Skin of body (tissue), 2 donors: ENCODE data around the gene ATP13A3. TPM values are rescaled to one million over a fixed set of nuclear protein-coding genes. Genes with fewer than 3 reads are reported as not detected.

Experiments used
- DNase-seq: peaks from one replicate; lab custom pipeline; 2025; lab: John Stamatoyannopoulos, UW
- total RNA-seq: library from RNA; depleted of rRNA; stranded (reverse); fragments of >200 nt; gene quantifications from one replicate; pipeline ENCODE4 v1.2.3, GENCODE V29; 2014

Gene ATP13A3
- total RNA-seq, 1 donor from 2014 or later = 73.5 TPM

GRCh38 chr3:194476784-194477183 lies 10.0 kb downstream of the ATP13A3 start:
- DNase-seq = no peak

- DNase-seq = no peak
Observed at GRCh38 chr3:194475978-194476377, 10.8 kb downstream of the ATP13A3 start.

- DNase-seq = no peak
Observed at GRCh38 chr3:194475138-194475932, 11.5 kb downstream of the ATP13A3 start.

- no peak for DNase-seq
Observed at GRCh38 chr3:194474675-194475074, 12.1 kb downstream of the ATP13A3 start.

GRCh38 chr3:194472290-194472920 lies 14.4 kb downstream of the ATP13A3 start:
- peak; percentile 31 for DNase-seq

GRCh38 chr3:194471863-194472262 lies 14.9 kb downstream of the ATP13A3 start:
- no peak for DNase-seq

- DNase-seq = no peak
Observed at GRCh38 chr3:194470615-194471014, 16.2 kb downstream of the ATP13A3 start.

GRCh38 chr3:194469977-194470376 lies 16.8 kb downstream of the ATP13A3 start:
- DNase-seq = no peak

GRCh38 chr3:194468086-194468485 lies 18.7 kb downstream of the ATP13A3 start:
- no peak for DNase-seq

GRCh38 chr3:194466761-194467356 lies 19.9 kb downstream of the ATP13A3 start:
- no peak for DNase-seq

GRCh38 chr3:194465920-194466570 lies 20.8 kb downstream of the ATP13A3 start:
- no peak for DNase-seq

GRCh38 chr3:194465246-194465645 lies 21.6 kb downstream of the ATP13A3 start:
- DNase-seq = no peak

- no peak for DNase-seq
Observed at GRCh38 chr3:194464692-194465091, 22.1 kb downstream of the ATP13A3 start.

GRCh38 chr3:194462936-194463335 lies 23.9 kb downstream of the ATP13A3 start:
- no peak for DNase-seq

- DNase-seq = no peak
Observed at GRCh38 chr3:194460566-194460965, 26.2 kb downstream of the ATP13A3 start.

- no peak for DNase-seq
Observed at GRCh38 chr3:194458131-194458530, 28.7 kb downstream of the ATP13A3 start.

GRCh38 chr3:194455481-194455880 lies 31.3 kb downstream of the ATP13A3 start:
- DNase-seq = no peak

- DNase-seq = no peak
Observed at GRCh38 chr3:194450341-194450740, 36.5 kb downstream of the ATP13A3 start.

- DNase-seq = no peak
Observed at GRCh38 chr3:194449913-194450312, 36.9 kb downstream of the ATP13A3 start.

GRCh38 chr3:194447657-194448056 lies 39.1 kb downstream of the ATP13A3 start:
- DNase-seq = no peak

- no peak for DNase-seq
Observed at GRCh38 chr3:194447161-194447560, 39.6 kb downstream of the ATP13A3 start.

GRCh38 chr3:194446754-194447153 lies 40.0 kb downstream of the ATP13A3 start:
- DNase-seq = no peak
